GM12892 (cell line): ENCODE data around the gene ATG16L2.

ENCODE experiments used
- POLR2A ChIP-seq: IDR thresholded peaks from 2 replicates; pipeline ENCODE4 v1.6.1; 2011; ENCODE audit warnings: low read depth, low read length, control low read depth
- POLR2AphosphoS5 ChIP-seq: IDR thresholded peaks from 2 replicates; pipeline ENCODE4 v1.6.1; 2011; ENCODE audit warnings: low read depth, low read length, control low read depth

DNA sequence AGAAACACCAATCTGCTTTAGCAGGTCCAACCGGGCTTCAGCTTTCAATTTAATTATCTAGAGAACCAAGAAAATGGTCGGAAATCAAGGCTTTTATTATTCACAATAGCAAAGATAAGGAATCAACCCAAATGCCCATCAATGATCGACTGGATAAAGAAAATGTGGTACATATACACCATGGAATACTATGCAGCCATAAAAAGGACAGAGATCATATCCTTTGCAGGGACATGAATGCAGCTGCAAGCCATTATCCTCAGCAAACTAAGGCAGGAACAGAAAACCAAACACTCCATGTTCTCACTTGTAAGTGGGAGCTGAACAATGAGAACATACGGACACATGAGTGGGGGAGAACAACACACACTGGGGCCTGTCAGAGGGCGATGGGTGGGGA, 53.8 kb downstream of the ATG16L2 start:
- no peak for TF ChIP-seq POLR2AphosphoS5
- no peak for TF ChIP-seq POLR2A
